Upper lobe of left lung (tissue), 6 donors: ENCODE measurements around the gene PDE11A. TPM values are rescaled to one million over a fixed set of nuclear protein-coding genes. Genes with fewer than 3 reads are reported as not detected.
"Not testable (repeated sequence)": the region's sequence is repeated elsewhere in the genome, so short reads cannot be mapped to it uniquely, and the experiment has no call there.

ENCODE experiments used
- ATAC-seq, 2 donors: fragments of 200-7000 bp; cut with Tn5 transposase; one replicate each; pipeline ENCODE4 v1.9.1; 2022; ENCODE audit warnings: mild to moderate bottlenecking in 2 of 2, moderate library complexity in 2 of 2; ENCODE audit not compliant: low FRiP score in 2 of 2
- DNase-seq, 2 donors: peaks; one replicate each; pipeline ENCODE4 v3.0.0-alpha.2; 2019 to 2020
- H3K27ac ChIP-seq, 4 donors: fragments of 200-600 bp; sonication (generic); one replicate each; pipeline ENCODE4 v1.5.1; 2016 to 2019
- H3K27me3 ChIP-seq, 4 donors: fragments of 200-600 bp; sonication (generic); one replicate each; pipeline ENCODE4 v1.5.1; 2017 to 2019
- H3K36me3 ChIP-seq, 4 donors: fragments of 200-600 bp; sonication (generic); one replicate each; pipeline ENCODE4 v1.5.1; 2016 to 2019
- H3K4me1 ChIP-seq, 4 donors: fragments of 200-600 bp; sonication (generic); one replicate each; pipeline ENCODE4 v1.5.1; 2018 to 2019
- H3K4me3 ChIP-seq, 4 donors: fragments of 200-600 bp; sonication (generic); one replicate each; pipeline ENCODE4 v1.5.1; 2017 to 2019; ENCODE audit warnings: mild to moderate bottlenecking in 2 of 4, moderate library complexity in 1 of 4
- H3K9me3 ChIP-seq, 4 donors: fragments of 200-600 bp; sonication (generic); one replicate each; pipeline ENCODE4 v1.5.1; 2018 to 2019
- EP300 ChIP-seq, 4 donors: sonication (generic); formaldehyde crosslinking; IDR thresholded peaks; one replicate each; pipeline ENCODE4 v1.5.1; 2017; ENCODE audit warnings: antibody characterized with exemption in 4 of 4, control low read depth in 2 of 4
- POLR2A ChIP-seq, 4 donors: fragments of 450-650 bp; IDR thresholded peaks; one replicate each; pipeline ENCODE4 v1.5.1; 2016 to 2017; ENCODE audit warnings: antibody characterized with exemption in 4 of 4, mild to moderate bottlenecking in 2 of 4
- POLR2AphosphoS5 ChIP-seq, 2 donors: sonication (generic); formaldehyde crosslinking; IDR thresholded peaks; one replicate each; pipeline ENCODE4 v1.5.1; 2017; ENCODE audit warnings: antibody characterized with exemption in 2 of 2
- WGBS, 2 donors: methylation state at CpG; one replicate each; pipeline ENCODE4 v1.1.5; 2017 to 2018; 5-methylcytosine and 5-hydroxymethylcytosine counted together
- total RNA-seq, 6 donors: library from RNA; depleted of rRNA in 4 of 6; stranded (reverse); fragments of >200 nt in 4 of 6; gene quantifications; one replicate each; pipeline versions ENCODE4 v1.1.0 to v1.2.1, GENCODE V29; 2016 to 2021
- TF ChIP-seq, protein P1 (sequence below), 6 experiments: fragments of 450-650 bp in 4 of 6; fragments of 200-600 bp in 2 of 6; sonication (generic) in 2 of 6; IDR thresholded peaks; one replicate each; pipeline ENCODE4 v1.5.1; 2016 to 2019; ENCODE audit warnings: antibody characterized with exemption in 6 of 6
- donor health status: DM: no; HTN: no; CAD: no; lungs with moderate emphysema.
- donor health status: DM: no; HTN: yes; CAD: no; lungs with severe emphysema.

Gene PDE11A
- total RNA-seq, 6 donors from 2014 or later, result 0.03 to 0.57 (median 0.33) TPM; not detected in 3

DNA sequence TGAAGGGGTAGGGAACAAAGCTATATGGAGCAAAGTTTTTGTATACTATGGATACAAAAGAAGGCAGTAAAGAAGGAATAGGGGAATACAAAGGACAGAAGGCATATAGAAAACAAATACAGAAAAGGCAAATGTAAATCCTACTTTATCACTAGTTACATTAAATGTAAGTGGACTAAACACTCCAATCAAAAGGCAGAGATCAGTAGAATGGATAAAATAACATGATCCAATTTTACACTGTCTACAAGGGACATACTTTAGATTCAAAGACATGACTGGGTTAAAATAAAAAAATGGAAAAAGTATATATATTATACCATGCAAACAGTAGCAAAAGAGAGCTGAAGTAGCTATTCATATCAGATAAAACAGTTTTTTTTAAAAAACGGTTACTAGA is 215.0 kb downstream of the PDE11A start:
- H3K27ac ChIP-seq, result no peak overlapping the region

DNA sequence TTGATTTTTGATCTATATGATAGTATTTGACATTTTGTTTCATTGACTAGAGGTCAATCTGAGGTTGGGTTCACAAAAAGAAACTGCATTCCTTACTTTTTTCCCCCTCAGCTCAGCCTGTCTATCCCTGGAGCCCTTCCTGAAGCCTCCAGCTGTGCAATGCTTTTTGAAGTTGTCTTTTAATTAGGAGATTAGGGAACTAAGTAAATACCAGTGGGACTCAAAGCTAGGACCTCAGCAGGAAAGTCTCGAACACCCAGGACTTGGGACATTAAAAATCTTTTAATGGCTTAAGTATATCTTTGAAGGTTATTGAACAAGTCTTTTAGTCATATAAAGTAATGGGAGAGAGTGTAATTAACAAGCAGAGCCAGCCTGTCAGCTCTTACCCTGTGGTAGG is 220.2 kb downstream of the PDE11A start:
- no peak for TF ChIP-seq EP300 (IDR thresholded peaks at IDR 0.05)
- H3K4me3 ChIP-seq, result no peak overlapping the region
- H3K9me3 ChIP-seq, result peaks cover 0 to 3% (median 2%) of the 10 kb centered on the region in 4 donors
- DNase-seq, result no peak
- WGBS, 2 donors, result 33 to 35% methylated on average over 1 of the region's 1 CpG
- no peaks in the 10 kb centered on the region for H3K4me1 ChIP-seq
- ATAC-seq, result no peak
- no peaks in the 10 kb centered on the region for H3K36me3 ChIP-seq
- no peak overlapping the region for H3K27ac ChIP-seq
- H3K27me3 ChIP-seq, result no peaks in the 10 kb centered on the region

More for the DNA sequence above, 215.0 kb downstream of the PDE11A start:
- no peak for ATAC-seq
- no peaks in the 10 kb centered on the region for H3K36me3 ChIP-seq
- TF ChIP-seq EP300 (IDR thresholded peaks at IDR 0.05) (no peak), POLR2A (IDR thresholded peaks at IDR 0.05) (no peak), POLR2AphosphoS5 (IDR thresholded peaks at IDR 0.05) (no peak)
- TF ChIP-seq, protein P1, sequence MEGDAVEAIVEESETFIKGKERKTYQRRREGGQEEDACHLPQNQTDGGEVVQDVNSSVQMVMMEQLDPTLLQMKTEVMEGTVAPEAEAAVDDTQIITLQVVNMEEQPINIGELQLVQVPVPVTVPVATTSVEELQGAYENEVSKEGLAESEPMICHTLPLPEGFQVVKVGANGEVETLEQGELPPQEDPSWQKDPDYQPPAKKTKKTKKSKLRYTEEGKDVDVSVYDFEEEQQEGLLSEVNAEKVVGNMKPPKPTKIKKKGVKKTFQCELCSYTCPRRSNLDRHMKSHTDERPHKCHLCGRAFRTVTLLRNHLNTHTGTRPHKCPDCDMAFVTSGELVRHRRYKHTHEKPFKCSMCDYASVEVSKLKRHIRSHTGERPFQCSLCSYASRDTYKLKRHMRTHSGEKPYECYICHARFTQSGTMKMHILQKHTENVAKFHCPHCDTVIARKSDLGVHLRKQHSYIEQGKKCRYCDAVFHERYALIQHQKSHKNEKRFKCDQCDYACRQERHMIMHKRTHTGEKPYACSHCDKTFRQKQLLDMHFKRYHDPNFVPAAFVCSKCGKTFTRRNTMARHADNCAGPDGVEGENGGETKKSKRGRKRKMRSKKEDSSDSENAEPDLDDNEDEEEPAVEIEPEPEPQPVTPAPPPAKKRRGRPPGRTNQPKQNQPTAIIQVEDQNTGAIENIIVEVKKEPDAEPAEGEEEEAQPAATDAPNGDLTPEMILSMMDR (IDR thresholded peaks at IDR 0.05), result no peak
- H3K9me3 ChIP-seq, result peaks cover 0 to 7% (median 3%) of the 10 kb centered on the region in 4 donors
- no peaks in the 10 kb centered on the region for H3K4me1 ChIP-seq
- no peak overlapping the region for H3K4me3 ChIP-seq
- WGBS, 2 donors, result 51 to 59% methylated on average over 1 of the region's 1 CpG
- H3K27me3 ChIP-seq, result no peaks in the 10 kb centered on the region
- DNase-seq, result no peak

DNA sequence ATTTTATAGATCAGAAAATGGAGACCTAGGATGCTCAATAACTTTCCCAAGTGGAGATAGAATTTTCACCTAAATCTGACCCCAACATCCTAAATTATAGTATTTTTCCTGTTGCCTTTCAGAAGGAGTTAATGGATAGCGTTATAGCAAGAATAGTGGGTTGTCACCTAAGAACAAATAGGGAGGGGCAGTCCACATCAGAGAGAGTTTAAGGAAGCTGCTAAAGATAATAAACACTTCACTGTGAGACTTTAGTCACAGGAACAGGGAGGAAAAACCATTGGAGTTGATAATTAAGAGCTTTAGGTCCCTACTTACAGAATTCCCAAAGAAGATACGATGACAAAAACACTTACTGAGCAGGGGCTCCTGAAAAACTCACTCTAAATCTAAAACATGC is 229.4 kb downstream of the PDE11A start:
- WGBS, 2 donors, result 54 to 64% methylated on average over 2 of the region's 2 CpGs
- H3K27me3 ChIP-seq, result no peaks in the 10 kb centered on the region
- no peaks in the 10 kb centered on the region for H3K36me3 ChIP-seq
- H3K9me3 ChIP-seq, result no peaks in the 10 kb centered on the region
- ATAC-seq (no peak), DNase-seq (no peak)
- no peaks in the 10 kb centered on the region for H3K4me1 ChIP-seq
- TF ChIP-seq, protein P1 (IDR thresholded peaks at IDR 0.05), result no peak
- no peak for TF ChIP-seq POLR2AphosphoS5 (IDR thresholded peaks at IDR 0.05)
- TF ChIP-seq EP300 (IDR thresholded peaks at IDR 0.05), result no peak
- no peak for TF ChIP-seq POLR2A (IDR thresholded peaks at IDR 0.05)
- no peak overlapping the region for H3K27ac ChIP-seq
- no peak overlapping the region for H3K4me3 ChIP-seq

DNA sequence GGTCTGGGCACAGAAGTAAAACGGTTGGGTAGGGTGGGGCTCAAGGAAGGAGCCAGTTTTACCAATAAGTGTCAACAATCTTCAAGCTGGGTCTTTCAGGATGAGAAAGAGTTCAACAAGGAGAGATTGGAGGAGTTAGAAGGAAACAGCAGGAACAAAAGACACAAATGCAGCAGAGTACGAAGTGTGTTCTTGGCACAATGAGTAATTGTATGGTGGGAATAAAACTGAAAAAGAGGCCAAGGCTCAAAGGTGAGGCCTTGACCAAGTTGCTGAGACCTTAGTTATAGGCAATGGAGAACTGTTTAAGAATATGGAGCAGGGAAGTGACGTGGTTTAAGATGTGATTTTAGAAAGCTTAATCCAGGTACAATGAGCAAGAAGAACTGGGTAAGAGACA is 230.3 kb downstream of the PDE11A start:
- Histone ChIP-seq H3K27ac (no peak overlapping the region), H3K9me3 (no peaks in the 10 kb centered on the region), H3K36me3 (no peaks in the 10 kb centered on the region), H3K4me1 (no peaks in the 10 kb centered on the region), H3K27me3 (no peaks in the 10 kb centered on the region), H3K4me3 (no peak overlapping the region)
- TF ChIP-seq EP300 (IDR thresholded peaks at IDR 0.05), result no peak
- TF ChIP-seq, protein P1 (IDR thresholded peaks at IDR 0.05), result no peak
- no peak for TF ChIP-seq POLR2AphosphoS5 (IDR thresholded peaks at IDR 0.05)
- TF ChIP-seq POLR2A (IDR thresholded peaks at IDR 0.05), result no peak
- DNase-seq (no peak), ATAC-seq (no peak)
- WGBS, 2 donors, result 57 to 63% methylated on average over 3 of the region's 3 CpGs

DNA sequence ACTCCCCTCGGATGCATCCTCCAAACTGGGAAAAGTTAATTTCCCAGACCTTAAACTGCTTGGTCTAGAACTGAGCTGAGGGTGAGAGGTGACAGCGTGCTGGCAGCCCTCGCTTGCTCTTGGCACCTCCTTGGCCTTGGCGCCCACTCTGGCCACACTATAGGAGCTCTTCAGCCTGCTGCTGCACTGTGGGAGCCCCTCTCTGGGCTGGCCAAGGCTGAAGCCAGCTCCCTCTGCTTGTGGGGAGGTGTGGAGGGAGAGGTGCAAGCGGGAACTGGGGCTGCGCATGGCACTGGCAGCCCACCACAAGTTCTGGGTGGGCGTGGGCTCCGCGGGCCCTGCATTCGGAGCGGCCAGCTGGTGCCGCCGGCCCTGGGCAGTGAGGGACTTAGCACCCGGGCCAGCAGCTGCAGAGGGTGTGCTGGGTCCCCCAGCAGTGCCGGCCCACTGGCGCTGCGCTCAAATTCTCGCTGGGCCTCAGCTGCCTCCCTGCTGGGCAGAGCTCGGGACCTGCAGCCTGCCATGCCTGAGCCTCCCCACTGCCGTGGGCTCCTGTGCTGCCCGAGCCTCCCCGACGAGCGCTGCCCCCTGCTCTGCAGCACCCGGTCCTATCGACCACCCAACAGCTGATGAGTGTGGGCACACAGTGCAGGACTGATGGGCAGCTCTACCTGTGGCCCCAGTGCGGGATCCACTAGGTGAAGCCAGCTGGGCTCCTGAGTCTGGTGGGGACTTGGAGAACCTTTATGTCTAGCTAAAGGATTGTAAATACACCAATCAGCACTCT is 237.0 kb downstream of the PDE11A start:
- H3K4me3 ChIP-seq, H3K27ac ChIP-seq, ATAC-seq, H3K36me3 ChIP-seq, H3K27me3 ChIP-seq, H3K4me1 ChIP-seq: not testable (repeated sequence)
- WGBS, 2 donors, result 90 to 93% methylated on average over 5 to 27 of the region's 27 CpGs
- DNase-seq, result peak in 1 of 2 donors; percentile 67
- peaks cover 0 to 13% (median 0%) of the 10 kb centered on the region in 4 donors for H3K9me3 ChIP-seq
